Epithelial cell of esophagus (primary cell): ENCODE measurements around the gene DPAGT1.
"Not testable (repeated sequence)": the region's sequence is repeated elsewhere in the genome, so short reads cannot be mapped to it uniquely, and the experiment has no call there.

Experiments
- DNase-seq: peaks from one replicate; pipeline ENCODE4 v3.0.0; 2010; ENCODE audit warnings: low read depth
- H3K4me3 ChIP-seq: 2 replicates; pipeline ENCODE4 v1.5.1; 2011; ENCODE audit warnings: mild to moderate bottlenecking, low read length, control low read depth
- TF ChIP-seq, protein P1 (sequence below): IDR thresholded peaks from 2 replicates; pipeline ENCODE4 v1.5.1; 2011; ENCODE audit warnings: low read depth, mild to moderate bottlenecking, low read length, control low read depth, inconsistent platforms; ENCODE audit not compliant: insufficient read depth; ENCODE audit errors: missing control alignments

DPAGT1 gene

DNA sequence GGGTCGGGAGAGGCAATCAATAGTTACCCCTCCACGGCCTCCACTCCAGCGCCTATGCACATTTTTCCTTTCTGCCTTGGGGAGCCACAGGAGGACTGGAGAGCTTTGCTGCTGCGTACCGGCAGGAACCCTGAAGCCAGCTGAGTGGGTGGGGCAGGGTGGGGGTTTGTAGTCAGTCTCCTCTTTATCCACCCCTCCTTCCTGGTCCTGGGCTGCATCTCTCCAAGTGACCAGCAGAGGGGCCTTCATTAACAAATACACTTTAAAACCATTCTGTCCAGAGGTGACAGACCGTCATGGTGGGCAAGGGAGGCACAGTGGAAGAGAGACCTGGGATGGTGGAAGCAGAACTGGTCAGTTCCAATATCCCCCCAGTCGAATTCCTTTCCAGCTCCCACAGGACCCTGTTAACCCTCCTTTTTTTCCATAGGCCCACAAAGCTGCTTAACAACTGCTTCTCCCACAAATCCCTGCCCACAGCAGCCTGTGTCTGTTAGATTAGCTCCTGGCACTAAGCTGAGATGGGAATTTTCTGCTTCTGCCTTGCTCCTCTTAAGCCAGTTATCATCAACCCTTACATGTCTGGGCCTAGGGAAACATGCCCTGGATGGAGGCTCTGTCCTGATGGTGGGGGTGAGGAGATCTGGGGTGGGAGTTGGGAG lies 43.3 kb upstream of the DPAGT1 start:
- peak; percentile 77 for DNase-seq
- TF ChIP-seq, protein P1, sequence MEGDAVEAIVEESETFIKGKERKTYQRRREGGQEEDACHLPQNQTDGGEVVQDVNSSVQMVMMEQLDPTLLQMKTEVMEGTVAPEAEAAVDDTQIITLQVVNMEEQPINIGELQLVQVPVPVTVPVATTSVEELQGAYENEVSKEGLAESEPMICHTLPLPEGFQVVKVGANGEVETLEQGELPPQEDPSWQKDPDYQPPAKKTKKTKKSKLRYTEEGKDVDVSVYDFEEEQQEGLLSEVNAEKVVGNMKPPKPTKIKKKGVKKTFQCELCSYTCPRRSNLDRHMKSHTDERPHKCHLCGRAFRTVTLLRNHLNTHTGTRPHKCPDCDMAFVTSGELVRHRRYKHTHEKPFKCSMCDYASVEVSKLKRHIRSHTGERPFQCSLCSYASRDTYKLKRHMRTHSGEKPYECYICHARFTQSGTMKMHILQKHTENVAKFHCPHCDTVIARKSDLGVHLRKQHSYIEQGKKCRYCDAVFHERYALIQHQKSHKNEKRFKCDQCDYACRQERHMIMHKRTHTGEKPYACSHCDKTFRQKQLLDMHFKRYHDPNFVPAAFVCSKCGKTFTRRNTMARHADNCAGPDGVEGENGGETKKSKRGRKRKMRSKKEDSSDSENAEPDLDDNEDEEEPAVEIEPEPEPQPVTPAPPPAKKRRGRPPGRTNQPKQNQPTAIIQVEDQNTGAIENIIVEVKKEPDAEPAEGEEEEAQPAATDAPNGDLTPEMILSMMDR: peak; percentile 69
- no peak overlapping the region for H3K4me3 ChIP-seq

DNA sequence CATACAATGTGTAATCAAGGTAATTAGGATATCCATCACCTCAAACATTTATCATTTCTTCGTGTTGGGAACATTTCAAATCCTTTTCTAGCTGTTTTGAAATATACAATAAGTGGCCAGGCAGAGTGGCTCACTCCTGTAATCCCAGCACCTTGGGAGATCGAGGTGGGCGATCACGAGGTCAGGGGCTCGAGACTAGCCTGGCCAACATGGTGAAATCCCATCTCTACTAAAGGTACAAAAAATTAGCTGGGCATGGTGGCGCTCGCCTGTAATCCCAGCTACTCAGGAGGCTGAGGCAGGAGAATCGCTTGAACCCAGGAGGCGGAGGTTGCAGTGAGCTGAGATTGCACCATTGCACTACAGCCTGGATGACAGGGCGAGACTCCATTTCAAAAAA lies 37.6 kb upstream of the DPAGT1 start:
- not testable (repeated sequence) for H3K4me3 ChIP-seq, DNase-seq

DNA sequence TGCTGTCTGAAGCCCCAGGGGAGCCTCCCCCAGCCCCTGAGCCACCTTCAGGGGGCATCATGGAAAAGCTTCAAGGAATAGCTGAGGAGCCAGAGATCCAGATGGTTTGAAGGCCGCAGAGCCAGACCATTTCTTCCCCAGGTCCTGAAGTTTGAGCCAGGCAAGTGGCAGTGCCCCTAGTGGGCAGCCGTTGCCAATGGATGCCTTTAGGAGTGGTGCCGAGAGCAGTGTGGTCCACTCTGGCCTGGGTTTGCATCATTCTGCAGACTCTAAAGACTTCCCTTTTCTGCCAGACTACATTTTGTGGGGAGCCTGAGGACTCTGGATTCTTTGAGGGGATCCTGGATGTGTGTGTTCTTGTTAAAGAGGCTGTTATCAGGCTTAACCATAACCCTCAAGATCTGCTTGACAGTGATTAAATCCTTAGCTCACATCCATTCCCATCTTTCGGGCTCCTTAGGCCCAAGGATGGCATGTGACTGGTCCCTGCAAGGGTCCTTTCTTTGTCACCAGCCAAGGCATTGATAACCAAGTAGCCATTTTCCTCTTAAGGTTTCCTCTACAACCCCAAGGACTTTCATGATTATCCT lies 32.8 kb upstream of the DPAGT1 start:
- H3K4me3 ChIP-seq: no peak overlapping the region
- peak; percentile 20 for DNase-seq
- TF ChIP-seq, protein P1: peak; percentile 58

DNA sequence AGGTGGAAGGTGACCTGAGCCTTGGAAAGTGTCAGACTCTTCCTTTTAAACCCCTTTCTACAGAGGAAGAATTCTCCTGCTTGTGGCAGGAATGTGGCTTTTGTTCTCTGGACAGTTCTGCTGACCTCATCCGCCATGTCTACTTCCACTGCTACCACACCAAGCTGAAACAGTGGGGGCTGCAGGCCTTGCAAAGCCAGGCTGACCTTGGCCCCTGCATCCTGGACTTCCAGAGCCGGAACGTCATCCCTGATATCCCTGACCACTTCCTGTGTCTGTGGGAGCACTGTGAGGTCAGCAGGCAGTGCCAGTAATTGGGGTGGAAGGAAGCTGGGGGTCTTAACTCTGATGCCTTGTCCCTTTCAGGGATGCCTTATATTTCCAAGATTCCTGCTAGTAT lies 29.0 kb upstream of the DPAGT1 start:
- DNase-seq: no peak

DNA sequence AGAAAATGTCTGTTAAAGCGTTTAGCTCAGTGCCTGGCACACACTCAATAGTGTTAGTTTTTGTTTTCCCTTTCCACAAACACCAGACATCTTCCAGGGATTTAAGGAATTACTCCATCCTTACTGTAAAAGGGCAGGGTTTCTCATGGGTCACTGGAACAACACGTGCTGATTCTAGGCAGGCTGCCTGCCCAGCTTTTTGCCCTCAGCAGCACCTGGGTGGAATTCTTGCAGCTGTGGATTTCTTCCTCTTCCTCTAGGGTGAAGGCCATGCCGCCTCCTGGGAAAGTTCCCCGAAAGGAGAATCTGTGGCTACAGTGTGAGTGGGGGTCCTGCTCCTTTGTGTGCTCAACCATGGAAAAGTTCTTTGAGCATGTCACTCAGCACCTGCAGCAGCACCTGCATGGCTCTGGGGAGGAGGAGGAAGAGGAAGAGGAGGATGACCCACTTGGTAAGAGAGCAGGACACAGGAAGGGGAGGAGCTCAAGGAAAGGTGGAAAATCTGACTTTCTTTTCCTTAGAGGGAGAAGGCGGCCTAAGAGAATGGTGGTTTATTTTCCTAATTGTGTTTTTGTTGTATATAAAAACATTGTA lies 25.1 kb upstream of the DPAGT1 start:
- H3K4me3 ChIP-seq: no peak overlapping the region
- no peak for DNase-seq
- TF ChIP-seq, protein P1: no peak

More for the DNA sequence above, 29.0 kb upstream of the DPAGT1 start:
- TF ChIP-seq, protein P1: no peak
- H3K4me3 ChIP-seq: no peak overlapping the region

DNA sequence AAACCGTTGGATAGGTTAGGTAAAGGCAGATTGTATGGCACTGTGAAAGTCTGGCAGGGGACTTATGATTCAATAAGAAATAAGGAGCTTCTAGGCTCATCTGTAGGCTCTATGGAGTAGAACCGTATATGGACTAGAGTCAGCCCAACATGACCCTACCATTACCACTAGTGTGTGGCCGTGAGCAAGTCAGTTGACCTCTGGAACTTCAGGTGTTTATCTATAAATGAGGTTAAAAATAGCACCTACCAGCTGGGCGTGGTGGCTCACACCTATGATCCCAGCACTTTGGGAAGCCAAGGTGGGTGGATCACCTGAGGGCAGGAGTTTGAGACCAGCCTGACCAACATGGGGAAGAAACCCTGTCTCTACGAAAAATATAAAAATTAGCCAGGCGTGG lies 24.2 kb upstream of the DPAGT1 start:
- no peak overlapping the region for H3K4me3 ChIP-seq
- TF ChIP-seq, protein P1: no peak
- DNase-seq: no peak

DNA sequence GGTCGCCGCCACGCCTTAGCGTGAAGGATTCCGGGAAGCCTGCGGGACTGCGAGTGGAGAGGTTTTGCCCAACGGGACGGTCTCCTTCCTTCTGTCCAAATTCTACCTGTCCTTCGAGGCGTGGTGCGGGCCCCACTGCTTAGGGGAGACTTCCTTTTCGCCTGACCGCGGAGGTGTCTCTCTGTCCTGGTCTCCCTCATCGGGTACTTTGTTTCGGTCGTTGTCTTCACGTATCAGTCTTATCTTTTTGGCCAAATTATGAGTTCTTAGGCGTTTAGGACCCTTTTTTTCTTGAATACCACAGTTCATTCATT lies 20.1 kb upstream of the DPAGT1 start:
- TF ChIP-seq, protein P1: no peak
- H3K4me3 ChIP-seq: peak overlapping the region; percentile 96
- DNase-seq: no peak
